ENCODE data around the gene RCBTB1. TPM values are rescaled to one million over a fixed set of nuclear protein-coding genes. Genes with fewer than 3 reads are reported as not detected.

Gene RCBTB1
- total RNA-seq, 1 donor from 2014 or later, result 24.9 TPM

DNA sequence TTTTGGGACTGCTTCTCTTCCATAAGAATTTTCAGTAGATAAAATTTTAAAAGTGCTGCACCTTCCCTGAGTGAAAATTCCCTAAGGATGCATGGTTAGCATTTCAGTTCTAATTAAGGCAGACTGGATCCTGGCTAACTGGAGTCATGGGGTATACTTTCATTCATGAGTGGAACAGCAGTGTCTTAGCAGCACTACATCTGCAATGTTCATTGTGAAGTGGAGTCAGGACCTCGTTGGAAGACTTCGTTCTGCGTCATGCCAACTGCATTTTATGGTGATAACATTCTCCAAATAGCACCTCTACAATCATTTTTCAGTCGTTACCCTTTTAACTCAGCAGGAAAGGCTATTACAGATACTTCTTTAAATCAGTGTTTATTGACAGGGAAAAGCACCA, 64.1 kb downstream of the RCBTB1 start:
- peaks cover 91% of the 10 kb centered on the region for H3K36me3 ChIP-seq
- intact Hi-C loops (cut with DNase I), result no loop called here
- ATAC-seq (no peak), DNase-seq (no peak)
- no peak overlapping the region for H3K4me3 ChIP-seq
- no peak overlapping the region for H3K27ac ChIP-seq
- H3K9me3 ChIP-seq, result no peaks in the 10 kb centered on the region
- no peaks in the 10 kb centered on the region for H3K4me1 ChIP-seq
- no peaks in the 10 kb centered on the region for H3K27me3 ChIP-seq (ENCODE audit: low read depth)
- TF ChIP-seq, protein P1, sequence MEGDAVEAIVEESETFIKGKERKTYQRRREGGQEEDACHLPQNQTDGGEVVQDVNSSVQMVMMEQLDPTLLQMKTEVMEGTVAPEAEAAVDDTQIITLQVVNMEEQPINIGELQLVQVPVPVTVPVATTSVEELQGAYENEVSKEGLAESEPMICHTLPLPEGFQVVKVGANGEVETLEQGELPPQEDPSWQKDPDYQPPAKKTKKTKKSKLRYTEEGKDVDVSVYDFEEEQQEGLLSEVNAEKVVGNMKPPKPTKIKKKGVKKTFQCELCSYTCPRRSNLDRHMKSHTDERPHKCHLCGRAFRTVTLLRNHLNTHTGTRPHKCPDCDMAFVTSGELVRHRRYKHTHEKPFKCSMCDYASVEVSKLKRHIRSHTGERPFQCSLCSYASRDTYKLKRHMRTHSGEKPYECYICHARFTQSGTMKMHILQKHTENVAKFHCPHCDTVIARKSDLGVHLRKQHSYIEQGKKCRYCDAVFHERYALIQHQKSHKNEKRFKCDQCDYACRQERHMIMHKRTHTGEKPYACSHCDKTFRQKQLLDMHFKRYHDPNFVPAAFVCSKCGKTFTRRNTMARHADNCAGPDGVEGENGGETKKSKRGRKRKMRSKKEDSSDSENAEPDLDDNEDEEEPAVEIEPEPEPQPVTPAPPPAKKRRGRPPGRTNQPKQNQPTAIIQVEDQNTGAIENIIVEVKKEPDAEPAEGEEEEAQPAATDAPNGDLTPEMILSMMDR (IDR thresholded peaks at IDR 0.05), result no peak

DNA sequence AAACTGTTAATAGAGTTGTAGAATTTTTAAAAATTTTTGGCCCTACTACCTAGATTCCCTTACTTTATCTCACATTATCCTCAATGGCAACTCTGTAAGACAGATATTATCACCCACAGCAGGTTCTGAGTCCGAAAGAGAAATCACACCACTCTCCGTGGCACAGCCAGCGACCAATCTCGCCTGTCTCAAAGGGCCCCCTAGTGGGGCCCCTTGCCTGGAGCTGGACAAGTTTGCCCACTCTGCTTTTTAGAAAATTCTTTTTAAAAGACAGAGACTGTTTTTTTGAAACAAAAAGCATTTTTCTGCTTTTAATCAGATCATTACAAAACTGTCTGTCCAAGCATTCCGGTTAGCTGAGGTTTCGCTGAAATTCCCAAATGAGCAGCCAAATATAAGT, 67.9 kb downstream of the RCBTB1 start:
- TF ChIP-seq, protein P1 (IDR thresholded peaks at IDR 0.05), result peak; percentile 33
- Histone ChIP-seq H3K4me3 (no peak overlapping the region), H3K4me1 (no peaks in the 10 kb centered on the region), H3K27ac (no peak overlapping the region), H3K9me3 (no peaks in the 10 kb centered on the region), H3K36me3 (peaks cover 88% of the 10 kb centered on the region), H3K27me3 (ENCODE audit: low read depth) (no peaks in the 10 kb centered on the region)
- intact Hi-C loops (cut with DNase I), result no loop called here
- ATAC-seq (no peak), DNase-seq (no peak)

DNA sequence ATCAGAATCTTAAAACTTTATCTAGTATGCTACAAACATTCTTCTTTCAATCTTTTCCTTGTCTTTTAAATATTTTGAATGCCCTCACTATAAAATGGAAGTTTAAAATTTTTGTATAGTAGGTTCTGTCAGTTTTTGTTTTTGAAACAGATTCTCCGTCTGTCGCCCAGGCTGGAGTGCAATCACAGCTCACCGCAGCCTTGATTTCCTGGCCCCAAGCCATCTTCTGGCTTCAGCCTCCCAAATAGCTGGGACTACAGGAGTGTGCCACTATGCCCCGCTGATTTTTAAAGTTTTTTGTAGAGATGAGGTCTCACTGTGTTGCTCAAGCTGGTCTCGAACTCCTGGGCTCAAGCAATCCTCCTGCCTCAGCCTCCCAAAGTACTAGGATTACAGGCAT, 68.9 kb downstream of the RCBTB1 start:
- no peak overlapping the region for H3K27ac ChIP-seq
- no peaks in the 10 kb centered on the region for H3K27me3 ChIP-seq (ENCODE audit: low read depth)
- no peak for ATAC-seq

DNA sequence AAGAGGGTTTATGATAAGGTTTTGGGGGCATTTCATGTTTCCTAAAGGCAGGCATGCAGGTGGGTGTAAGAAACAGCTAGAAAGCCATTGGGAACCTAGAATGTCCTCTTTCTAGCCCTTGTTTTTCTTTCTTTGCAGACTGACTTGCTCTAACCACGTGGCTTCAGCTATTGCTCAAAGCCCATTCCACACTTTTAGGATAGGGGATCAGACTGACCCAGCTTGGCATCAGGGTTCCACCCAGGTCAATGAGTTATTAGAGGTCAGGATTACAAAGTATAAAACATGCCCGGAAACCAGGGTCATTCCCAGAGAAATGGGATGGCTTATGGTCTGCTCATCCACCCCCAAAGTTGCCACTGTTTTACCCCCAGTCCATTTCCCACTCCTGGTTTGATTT, 72.8 kb downstream of the RCBTB1 start:
- Histone ChIP-seq H3K27ac (no peak overlapping the region), H3K27me3 (ENCODE audit: low read depth) (no peaks in the 10 kb centered on the region), H3K4me1 (no peaks in the 10 kb centered on the region), H3K4me3 (no peak overlapping the region), H3K36me3 (peaks cover 64% of the 10 kb centered on the region), H3K9me3 (no peaks in the 10 kb centered on the region)
- no peak for DNase-seq
- intact Hi-C loops (cut with DNase I), result no loop called here
- TF ChIP-seq, protein P1 (IDR thresholded peaks at IDR 0.05), result no peak
- no peak for ATAC-seq

More for the DNA sequence above, 68.9 kb downstream of the RCBTB1 start:
- peaks cover 78% of the 10 kb centered on the region for H3K36me3 ChIP-seq
- intact Hi-C loops (cut with DNase I), result no loop called here
- no peak for DNase-seq
- H3K9me3 ChIP-seq, result no peaks in the 10 kb centered on the region
- H3K4me1 ChIP-seq, result no peaks in the 10 kb centered on the region
- TF ChIP-seq, protein P1 (IDR thresholded peaks at IDR 0.05), result no peak
- H3K4me3 ChIP-seq, result no peak overlapping the region

DNA sequence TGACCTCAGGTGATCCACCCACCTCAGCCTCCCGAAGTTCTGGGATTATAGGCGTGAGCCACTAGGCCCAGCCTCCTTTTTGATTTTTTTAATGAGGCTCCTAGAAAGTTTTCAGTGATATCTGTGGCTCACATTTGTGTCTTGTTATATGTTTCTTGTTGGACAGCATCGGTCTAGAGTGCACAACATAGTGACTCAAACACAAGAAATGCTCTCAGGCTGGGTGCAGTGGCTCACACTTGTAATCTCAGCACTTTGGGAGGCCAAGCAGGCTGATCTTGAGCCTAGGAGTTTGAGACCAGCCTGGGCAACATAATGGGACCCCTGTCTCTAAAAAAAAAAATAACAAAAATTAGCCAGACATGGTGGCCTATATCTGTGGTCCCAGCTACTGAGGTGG, 81.4 kb downstream of the RCBTB1 start:
- ATAC-seq (no peak), DNase-seq (no peak)
- TF ChIP-seq, protein P1 (IDR thresholded peaks at IDR 0.05), result no peak
- Histone ChIP-seq H3K4me3 (no peak overlapping the region), H3K4me1 (no peaks in the 10 kb centered on the region), H3K27ac (no peak overlapping the region), H3K27me3 (ENCODE audit: low read depth) (no peaks in the 10 kb centered on the region), H3K9me3 (no peaks in the 10 kb centered on the region), H3K36me3 (peaks cover 16% of the 10 kb centered on the region)
- intact Hi-C loops (cut with DNase I), result no loop called here

DNA sequence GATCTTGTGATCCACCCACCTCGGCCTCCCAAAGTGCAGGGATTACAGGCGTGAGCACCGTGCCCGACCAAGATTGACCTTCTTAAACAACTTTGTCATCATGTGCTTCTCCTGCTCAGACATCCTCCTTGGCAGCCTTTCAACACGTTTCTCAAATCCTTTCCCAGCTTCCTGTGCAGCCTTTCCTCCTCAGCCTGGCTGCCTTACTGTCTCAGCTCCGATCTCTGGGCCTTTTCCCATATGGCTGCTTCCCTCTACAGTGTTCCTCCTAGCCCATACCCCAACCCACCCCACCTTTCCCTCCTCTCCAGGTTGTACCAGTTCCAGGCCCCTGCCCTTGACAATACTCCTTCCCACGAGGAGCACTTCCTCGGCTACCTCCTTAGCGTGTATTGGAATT, 82.4 kb downstream of the RCBTB1 start:
- H3K4me1 ChIP-seq, result no peaks in the 10 kb centered on the region
- TF ChIP-seq, protein P1 (IDR thresholded peaks at IDR 0.05), result no peak
- no peaks in the 10 kb centered on the region for H3K9me3 ChIP-seq
- intact Hi-C loops (cut with DNase I), result no loop called here
- H3K36me3 ChIP-seq, result peaks cover 13% of the 10 kb centered on the region
- no peak overlapping the region for H3K27ac ChIP-seq
- no peak for DNase-seq
- ATAC-seq, result no peak
- no peaks in the 10 kb centered on the region for H3K27me3 ChIP-seq (ENCODE audit: low read depth)
- no peak overlapping the region for H3K4me3 ChIP-seq
